Thyroid gland (tissue), 4 donors: ENCODE data around the gene JAM2. TPM values are rescaled to one million over a fixed set of nuclear protein-coding genes. Genes with fewer than 3 reads are reported as not detected.

Experiments
- DNase-seq, 2 donors: peaks; one replicate each; pipeline ENCODE4 v3.0.0-alpha.2; 2019
- H3K27ac ChIP-seq, 3 donors: fragments of 200-600 bp; sonication (generic); 1 replicate in 2 of 3; 2 replicates in 1 of 3; pipeline ENCODE4 v1.5.1; 2016 to 2019; ENCODE audit warnings: mild to moderate bottlenecking in 1 of 3, moderate library complexity in 1 of 3
- H3K27me3 ChIP-seq: fragments of 200-600 bp; sonication (generic); one replicate; pipeline ENCODE4 v1.5.1; 2019
- H3K36me3 ChIP-seq, 2 donors: fragments of 200-600 bp; sonication (generic); one replicate each; pipeline ENCODE4 v1.5.1; 2016 to 2019
- H3K4me1 ChIP-seq, 2 donors: fragments of 200-600 bp; sonication (generic); one replicate each; pipeline ENCODE4 v1.5.1; 2017 to 2019
- H3K4me3 ChIP-seq, 3 donors: fragments of 200-600 bp; sonication (generic); replicated peaks in 1 of 3; 1 replicate in 2 of 3; 2 replicates in 1 of 3; pipeline ENCODE4 v1.5.1; 2016; ENCODE audit warnings: mild to moderate bottlenecking in 1 of 3
- H3K9me3 ChIP-seq: fragments of 200-600 bp; sonication (generic); one replicate; pipeline ENCODE4 v1.5.1; 2017
- POLR2A ChIP-seq, 2 donors: fragments of 450-650 bp; IDR thresholded peaks; one replicate each; pipeline ENCODE4 v1.6.1; 2017; ENCODE audit warnings: antibody characterized with exemption in 2 of 2, mild to moderate bottlenecking in 2 of 2, moderate library complexity in 1 of 2
- WGBS, 2 donors: methylation state at CpG; one replicate each; pipeline ENCODE4 v1.1.5; 2017; 5-methylcytosine and 5-hydroxymethylcytosine counted together
- intact Hi-C: fragments of 100-400 bp; cut with DNase I; formaldehyde crosslinking; loops from one replicate; pipeline ENCODE4 v1.15.1; 2023
- total RNA-seq, 4 donors: library from RNA; depleted of rRNA; stranded (reverse); fragments of >200 nt; gene quantifications; one replicate each; pipeline ENCODE4 v1.2.3, GENCODE V29; 2016
- TF ChIP-seq, protein P1 (sequence below), 6 experiments: fragments of 200-600 bp in 3 of 6; fragments of 450-650 bp in 3 of 6; sonication (generic) in 3 of 6; IDR thresholded peaks; one replicate each; pipeline ENCODE4 v1.5.1; 2016 to 2019; ENCODE audit warnings: antibody characterized with exemption in 6 of 6, mild to moderate bottlenecking in 2 of 6, inconsistent platforms in 1 of 6, moderate library complexity in 1 of 6

The JAM2 gene
- total RNA-seq, 4 donors from 2014 or later = 4.5 to 10.5 (median 7.3) TPM

DNA sequence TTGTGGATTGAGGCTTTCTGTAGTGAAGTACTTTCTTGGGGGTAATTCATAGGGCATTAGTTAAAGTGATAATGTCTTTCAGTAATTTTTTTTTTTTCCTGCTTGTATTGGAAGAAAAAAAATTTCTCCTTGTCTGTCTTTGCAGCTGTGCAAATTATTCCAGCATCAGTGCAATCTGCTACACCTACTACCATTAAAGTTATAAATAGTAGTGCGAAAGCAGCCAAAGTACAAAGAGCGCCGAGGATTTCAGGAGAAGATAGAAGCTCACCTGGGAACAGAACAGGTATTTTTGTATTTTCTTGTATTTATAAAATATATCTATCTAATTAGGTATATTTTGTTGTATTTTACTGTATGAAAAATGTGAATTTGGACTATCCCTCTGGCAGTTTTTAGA, 125.0 kb downstream of the JAM2 start:
- peaks cover 17 to 44% of the 10 kb centered on the region in 2 donors for H3K36me3 ChIP-seq
- H3K4me1 ChIP-seq = no peaks in the 10 kb centered on the region
- H3K4me3 ChIP-seq = no peak overlapping the region
- no peak for TF ChIP-seq POLR2A (IDR thresholded peaks at IDR 0.05)
- TF ChIP-seq, protein P1, sequence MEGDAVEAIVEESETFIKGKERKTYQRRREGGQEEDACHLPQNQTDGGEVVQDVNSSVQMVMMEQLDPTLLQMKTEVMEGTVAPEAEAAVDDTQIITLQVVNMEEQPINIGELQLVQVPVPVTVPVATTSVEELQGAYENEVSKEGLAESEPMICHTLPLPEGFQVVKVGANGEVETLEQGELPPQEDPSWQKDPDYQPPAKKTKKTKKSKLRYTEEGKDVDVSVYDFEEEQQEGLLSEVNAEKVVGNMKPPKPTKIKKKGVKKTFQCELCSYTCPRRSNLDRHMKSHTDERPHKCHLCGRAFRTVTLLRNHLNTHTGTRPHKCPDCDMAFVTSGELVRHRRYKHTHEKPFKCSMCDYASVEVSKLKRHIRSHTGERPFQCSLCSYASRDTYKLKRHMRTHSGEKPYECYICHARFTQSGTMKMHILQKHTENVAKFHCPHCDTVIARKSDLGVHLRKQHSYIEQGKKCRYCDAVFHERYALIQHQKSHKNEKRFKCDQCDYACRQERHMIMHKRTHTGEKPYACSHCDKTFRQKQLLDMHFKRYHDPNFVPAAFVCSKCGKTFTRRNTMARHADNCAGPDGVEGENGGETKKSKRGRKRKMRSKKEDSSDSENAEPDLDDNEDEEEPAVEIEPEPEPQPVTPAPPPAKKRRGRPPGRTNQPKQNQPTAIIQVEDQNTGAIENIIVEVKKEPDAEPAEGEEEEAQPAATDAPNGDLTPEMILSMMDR (IDR thresholded peaks at IDR 0.05) = no peak
- no peak overlapping the region for H3K27ac ChIP-seq
- H3K9me3 ChIP-seq = no peaks in the 10 kb centered on the region
- WGBS, 2 donors = 97 to 98% methylated on average over 3 of the region's 3 CpGs
- intact Hi-C loops = no loop called here
- no peak for DNase-seq
- H3K27me3 ChIP-seq = no peaks in the 10 kb centered on the region

Other genes starting within 250 kb of the JAM2 start
- 10 to 100 TPM; 16.1 to 23.0 (median 19.9) TPM for gene MRPL39, start 31.8 kb upstream of the JAM2 start, total RNA-seq
- gene ATP5PF, start 95.6 kb downstream of the JAM2 start, total RNA-seq = 100 to 1,000 TPM in 1 of 4 donors, 10 to 100 TPM in 3; 77.3 to 132 (median 89.7) TPM
- gene GABPA, start 95.7 kb downstream of the JAM2 start, total RNA-seq = 10 to 100 TPM; 37.3 to 39.8 (median 38.4) TPM